Brain microvascular endothelial cell (primary cell): Measurements from ENCODE around the gene PRRC2C.
"Not testable (repeated sequence)": the region's sequence is repeated elsewhere in the genome, so short reads cannot be mapped to it uniquely, and the experiment has no call there.

Experiments used
- DNase-seq: peaks from one replicate; pipeline ENCODE4 v3.0.0-alpha.2; 2020
- H3K27ac ChIP-seq: fragments of 250-450 bp; sonication (Bioruptor Pico); 2 replicates; pipeline ENCODE4 v1.5.1; 2020; ENCODE audit warnings: mild to moderate bottlenecking, moderate library complexity
- H3K27me3 ChIP-seq: fragments of 250-450 bp; sonication (Bioruptor Pico); replicated peaks from 2 replicates; pipeline ENCODE4 v1.5.1; 2020; ENCODE audit warnings: mild to moderate bottlenecking
- H3K36me3 ChIP-seq: fragments of 250-450 bp; sonication (Bioruptor Pico); replicated peaks from 2 replicates; pipeline ENCODE4 v1.5.1; 2020; ENCODE audit warnings: mild to moderate bottlenecking
- H3K4me3 ChIP-seq: 2 replicates; pipeline ENCODE4 v1.5.1; 2011; ENCODE audit warnings: low read depth, mild to moderate bottlenecking, control low read depth, low read length, moderate library complexity
- CTCF ChIP-seq: IDR thresholded peaks from 2 replicates; pipeline ENCODE4 v1.5.1; 2011; ENCODE audit warnings: low read depth, mild to moderate bottlenecking, moderate library complexity, low read length, control low read depth, inconsistent platforms; ENCODE audit errors: missing control alignments
- in situ Hi-C: cut with HindIII; loops from 2 replicates; pipeline ENCODE4 v1.10.0; 2017; ENCODE audit warnings: low sequenced_read_pairs, low pct_ligation_motif_present

Gene PRRC2C

GRCh38 chr1:171590022-171590421, 104.7 kb downstream of the PRRC2C start:
- Histone ChIP-seq H3K27me3 (no peaks in the 10 kb centered on the region), H3K4me3 (no peak overlapping the region), H3K27ac (no peak overlapping the region), H3K36me3 (peaks cover 52% of the 10 kb centered on the region)
- in situ Hi-C loops: no loop called here
- peak; percentile 12 for DNase-seq
- TF ChIP-seq CTCF: no peak

GRCh38 chr1:171595324-171595723, 110.0 kb downstream of the PRRC2C start:
- in situ Hi-C loops: no loop called here
- no peak overlapping the region for H3K4me3 ChIP-seq
- H3K36me3 ChIP-seq: peaks cover 27% of the 10 kb centered on the region
- no peak for TF ChIP-seq CTCF
- no peak overlapping the region for H3K27ac ChIP-seq
- DNase-seq: no peak
- H3K27me3 ChIP-seq: no peaks in the 10 kb centered on the region

GRCh38 chr1:171596119-171596518, 110.8 kb downstream of the PRRC2C start:
- in situ Hi-C loops: no loop called here
- TF ChIP-seq CTCF: no peak

GRCh38 chr1:171596705-171597104, 111.4 kb downstream of the PRRC2C start:
- Histone ChIP-seq H3K27me3 (no peaks in the 10 kb centered on the region), H3K27ac (no peak overlapping the region), H3K4me3 (no peak overlapping the region), H3K36me3 (peaks cover 18% of the 10 kb centered on the region)
- in situ Hi-C loops: no loop called here
- TF ChIP-seq CTCF: no peak
- DNase-seq: no peak

More at GRCh38 chr1:171596119-171596518, 110.8 kb downstream of the PRRC2C start:
- Histone ChIP-seq H3K27me3 (no peaks in the 10 kb centered on the region), H3K4me3 (no peak overlapping the region), H3K36me3 (peaks cover 22% of the 10 kb centered on the region), H3K27ac (no peak overlapping the region)
- DNase-seq: no peak

GRCh38 chr1:171597203-171597602, 111.9 kb downstream of the PRRC2C start:
- Histone ChIP-seq H3K4me3 (no peak overlapping the region), H3K36me3 (peaks cover 15% of the 10 kb centered on the region), H3K27ac (no peak overlapping the region), H3K27me3 (no peaks in the 10 kb centered on the region)
- no peak for TF ChIP-seq CTCF
- DNase-seq: no peak
- in situ Hi-C loops: no loop called here

GRCh38 chr1:171600310-171600709, 115.0 kb downstream of the PRRC2C start:
- H3K36me3 ChIP-seq, in situ Hi-C loops, H3K27me3 ChIP-seq: not testable (repeated sequence)

GRCh38 chr1:171600862-171601261, 115.5 kb downstream of the PRRC2C start:
- no peak for DNase-seq
- H3K27me3 ChIP-seq: no peaks in the 10 kb centered on the region
- TF ChIP-seq CTCF: no peak
- H3K4me3 ChIP-seq: no peak overlapping the region
- no peak overlapping the region for H3K27ac ChIP-seq
- peaks cover 4% of the 10 kb centered on the region for H3K36me3 ChIP-seq
- in situ Hi-C loops: no loop called here

More at GRCh38 chr1:171600310-171600709, 115.0 kb downstream of the PRRC2C start:
- not testable (repeated sequence) for DNase-seq, H3K27ac ChIP-seq, H3K4me3 ChIP-seq

- H3K36me3 ChIP-seq, in situ Hi-C loops, H3K4me3 ChIP-seq, DNase-seq, H3K27me3 ChIP-seq, H3K27ac ChIP-seq: not testable (repeated sequence)
Measured at GRCh38 chr1:171603042-171603441, 117.7 kb downstream of the PRRC2C start.
